ENCODE data around the gene CDH4. TPM values are rescaled to one million over a fixed set of nuclear protein-coding genes. Genes with fewer than 3 reads are reported as not detected.

The CDH4 gene
- total and polyA plus RNA-seq, 8 donors = under 0.01 to 2.2 (median 0.11) TPM; not detected in 2

GRCh38 chr20:61577065-61577464 is 325.0 kb downstream of the CDH4 start:
- Histone ChIP-seq H3K4me1 (no peaks in the 10 kb centered on the region), H3K4me3 (no peak overlapping the region), H3K9me3 (no peaks in the 10 kb centered on the region), H3K36me3 (no peaks in the 10 kb centered on the region), H3K27me3 (peaks cover 0 to 52% (median 0%) of the 10 kb centered on the region in 3 donors), H3K27ac (no peak overlapping the region)
- no peak for DNase-seq
- TF ChIP-seq POLR2AphosphoS5 (IDR thresholded peaks at IDR 0.05) (no peak), POLR2A (IDR thresholded peaks at IDR 0.05) (no peak), CTCF (IDR thresholded peaks at IDR 0.05) (no peak), EP300 (IDR thresholded peaks at IDR 0.05) (no peak)
- intact Hi-C loops (cut with DNase I; ENCODE audit: low total_unique reads) = no loop called here
- WGBS, 5 donors = 86 to 97% (median 94%) methylated on average over 1 of the region's 1 CpG

- TF ChIP-seq EP300 (IDR thresholded peaks at IDR 0.05) = no peak
- no peak for TF ChIP-seq CTCF (IDR thresholded peaks at IDR 0.05)
- TF ChIP-seq POLR2A (IDR thresholded peaks at IDR 0.05) = no peak
- TF ChIP-seq POLR2AphosphoS5 (IDR thresholded peaks at IDR 0.05) = no peak
- Histone ChIP-seq H3K4me1 (no peaks in the 10 kb centered on the region), H3K4me3 (no peak overlapping the region), H3K36me3 (no peaks in the 10 kb centered on the region), H3K9me3 (no peaks in the 10 kb centered on the region), H3K27me3 (peaks cover 0 to 59% (median 0%) of the 10 kb centered on the region in 3 donors), H3K27ac (no peak overlapping the region)
- DNase-seq = no peak
- 46 to 59% (median 55%) methylated on average over 7 of the region's 7 CpGs for WGBS, 5 donors
- intact Hi-C loops (cut with DNase I; ENCODE audit: low total_unique reads) = no loop called here
These were observed 327.8 kb downstream of the CDH4 start for GRCh38 chr20:61579908-61580307.

- Histone ChIP-seq H3K27me3 (peaks cover 0 to 61% (median 0%) of the 10 kb centered on the region in 3 donors), H3K4me3 (no peak overlapping the region), H3K36me3 (no peaks in the 10 kb centered on the region), H3K4me1 (no peaks in the 10 kb centered on the region), H3K27ac (no peak overlapping the region), H3K9me3 (no peaks in the 10 kb centered on the region)
- TF ChIP-seq EP300 (IDR thresholded peaks at IDR 0.05) (no peak), POLR2AphosphoS5 (IDR thresholded peaks at IDR 0.05) (no peak), CTCF (IDR thresholded peaks at IDR 0.05) (no peak), POLR2A (IDR thresholded peaks at IDR 0.05) (no peak)
- WGBS, 5 donors = 66 to 76% (median 72%) methylated on average over 13 to 16 of the region's 16 CpGs
- DNase-seq = no peak
- intact Hi-C loops (cut with DNase I; ENCODE audit: low total_unique reads) = no loop called here
These were observed 329.1 kb downstream of the CDH4 start for GRCh38 chr20:61580958-61581824.

- 57 to 69% (median 64%) methylated on average over 10 to 14 of the region's 14 CpGs for WGBS, 5 donors
- DNase-seq = no peak
- Histone ChIP-seq H3K9me3 (no peaks in the 10 kb centered on the region), H3K27ac (no peak overlapping the region), H3K36me3 (no peaks in the 10 kb centered on the region), H3K4me3 (no peak overlapping the region), H3K27me3 (peaks cover 0 to 63% (median 0%) of the 10 kb centered on the region in 3 donors), H3K4me1 (no peaks in the 10 kb centered on the region)
- no peak for TF ChIP-seq POLR2A (IDR thresholded peaks at IDR 0.05)
- no peak for TF ChIP-seq POLR2AphosphoS5 (IDR thresholded peaks at IDR 0.05)
- no peak for TF ChIP-seq CTCF (IDR thresholded peaks at IDR 0.05)
- no peak for TF ChIP-seq EP300 (IDR thresholded peaks at IDR 0.05)
- intact Hi-C loops (cut with DNase I; ENCODE audit: low total_unique reads) = no loop called here
These were observed 329.7 kb downstream of the CDH4 start for GRCh38 chr20:61581825-61582188.
